CD8-positive, alpha-beta memory T cell (primary cell): Measurements from ENCODE around the gene GALNS. TPM values are rescaled to one million over a fixed set of nuclear protein-coding genes. Genes with fewer than 3 reads are reported as not detected.

Experiments used
- CTCF ChIA-PET: fragments of 350-600 bp; sonication (Branson Sonifier 250); formaldehyde crosslinking; loops from one replicate; lab custom pipeline; 2021; ENCODE audit warnings: antibody characterized with exemption; lab: Charles Lee
- POLR2A ChIA-PET: fragments of 350-600 bp; sonication (Branson Sonifier 250); formaldehyde crosslinking; loops from one replicate; lab custom pipeline; 2021; ENCODE audit warnings: antibody characterized with exemption; lab: Charles Lee
- DNase-seq, 5 donors: peaks; one replicate each; pipeline versions ENCODE4 v3.0.0 to v3.0.0-alpha.2; 2020 to 2022; ENCODE audit warnings: mixed read lengths in 1 of 5
- H3K27ac ChIP-seq: one replicate; pipeline ENCODE4 v1.7.0; 2013; ENCODE audit warnings: low read depth, mild to moderate bottlenecking, low read length, moderate library complexity
- H3K27me3 ChIP-seq: 2 replicates; pipeline ENCODE4 v1.7.0; 2013; ENCODE audit warnings: low read length, mild to moderate bottlenecking; ENCODE audit not compliant: insufficient read depth, poor library complexity, severe bottlenecking
- H3K36me3 ChIP-seq: 2 replicates; pipeline ENCODE4 v1.7.0; 2013; ENCODE audit warnings: mild to moderate bottlenecking, low read length, moderate library complexity; ENCODE audit not compliant: insufficient read depth
- H3K4me1 ChIP-seq: 2 replicates; pipeline ENCODE4 v1.7.0; 2013; ENCODE audit warnings: mild to moderate bottlenecking, low read length, moderate library complexity; ENCODE audit not compliant: insufficient read depth
- H3K4me3 ChIP-seq: 2 replicates; pipeline ENCODE4 v1.7.0; 2013; ENCODE audit warnings: mild to moderate bottlenecking, low read length
- H3K9me3 ChIP-seq: 2 replicates; pipeline ENCODE4 v1.7.0; 2013; ENCODE audit warnings: mild to moderate bottlenecking, low read length
- H3K27ac Mint-ChIP-seq, 8 donors: one replicate each; pipeline ENCODE4 v1.8.0; 2020 to 2021; ENCODE audit warnings: mixed read lengths in 8 of 8, mild to moderate bottlenecking in 6 of 8, inconsistent platforms in 3 of 8, moderate library complexity in 3 of 8
- H3K27me3 Mint-ChIP-seq, 2 donors: one replicate each; pipeline ENCODE4 v1.8.0; 2020 to 2021; ENCODE audit warnings: mixed read lengths in 2 of 2, mild to moderate bottlenecking in 1 of 2, moderate library complexity in 1 of 2
- H3K36me3 Mint-ChIP-seq, 3 donors: one replicate each; pipeline ENCODE4 v1.8.0; 2020 to 2021; ENCODE audit warnings: mixed read lengths in 3 of 3, inconsistent platforms in 1 of 3, mild to moderate bottlenecking in 1 of 3
- H3K4me1 Mint-ChIP-seq, 3 donors: one replicate each; pipeline ENCODE4 v1.8.0; 2020 to 2021; ENCODE audit warnings: mixed read lengths in 3 of 3, inconsistent platforms in 1 of 3, mild to moderate bottlenecking in 1 of 3
- H3K4me3 Mint-ChIP-seq, 7 donors: one replicate each; pipeline ENCODE4 v1.8.0; 2020 to 2021; ENCODE audit warnings: mixed read lengths in 7 of 7, mild to moderate bottlenecking in 6 of 7, moderate library complexity in 4 of 7, inconsistent platforms in 2 of 7
- H3K9me3 Mint-ChIP-seq, 5 donors: one replicate each; pipeline ENCODE4 v1.8.0; 2020 to 2022; ENCODE audit warnings: mixed read lengths in 5 of 5, mild to moderate bottlenecking in 3 of 5, moderate library complexity in 2 of 5, inconsistent platforms in 1 of 5
- polyA plus RNA-seq: library from polyadenylated mRNA; unstranded; fragments of 300-500 nt; fragmentation: Illumina TruSeq; gene quantifications from one replicate; pipeline ENCODE4 v1.2.3, GENCODE V29; 2021
- total RNA-seq, 2 experiments: library from RNA; stranded (reverse); gene quantifications; one replicate each; pipeline ENCODE4 v1.2.3, GENCODE V29; 2021

The GALNS gene
- total and polyA plus RNA-seq, 3 experiments from 2014 or later = 13.0 to 22.5 (median 19.2) TPM

GRCh38 chr16:88863426-88863825, 6.7 kb upstream of the GALNS start:
- peaks cover 23% of the 10 kb centered on the region for H3K36me3 ChIP-seq

GRCh38 chr16:88862968-88863367, 6.2 kb upstream of the GALNS start:
- H3K27ac Mint-ChIP-seq = no peak overlapping the region
- peaks cover 0 to 48% (median 1%) of the 10 kb centered on the region in 3 donors for H3K36me3 Mint-ChIP-seq

More at GRCh38 chr16:88863426-88863825, 6.7 kb upstream of the GALNS start:
- H3K4me1 ChIP-seq = peaks cover 9% of the 10 kb centered on the region
- no peak overlapping the region for H3K27ac ChIP-seq
- Mint-ChIP-seq H3K4me3 (no peak overlapping the region), H3K27ac (peak overlapping the region in 1 of 8 donors; percentile 50), H3K36me3 (peaks cover 0 to 45% (median 0%) of the 10 kb centered on the region in 3 donors), H3K9me3 (no peaks in the 10 kb centered on the region), H3K4me1 (peaks cover 3 to 10% (median 6%) of the 10 kb centered on the region in 3 donors), H3K27me3 (peaks cover 1 to 2% of the 10 kb centered on the region in 2 donors)
- H3K4me3 ChIP-seq = no peak overlapping the region
- H3K9me3 ChIP-seq = no peaks in the 10 kb centered on the region
- H3K27me3 ChIP-seq = no peaks in the 10 kb centered on the region
- DNase-seq = no peak
- ChIA-PET POLR2A (no interaction called here), CTCF (interaction anchor here (1.9 kb wide), 1 partner anchor 126 kb away, joined by 6 read pairs; no protein-coding TSS in a partner anchor)

GRCh38 chr16:88861359-88861758, 4.6 kb upstream of the GALNS start:
- CTCF ChIA-PET = no interaction called here
- peak overlapping the region in 1 of 7 donors; percentile 71 for H3K4me3 Mint-ChIP-seq

More at GRCh38 chr16:88862968-88863367, 6.2 kb upstream of the GALNS start:
- Histone ChIP-seq H3K4me1 (peaks cover 13% of the 10 kb centered on the region), H3K4me3 (no peak overlapping the region), H3K27me3 (no peaks in the 10 kb centered on the region), H3K9me3 (no peaks in the 10 kb centered on the region), H3K36me3 (peaks cover 23% of the 10 kb centered on the region), H3K27ac (no peak overlapping the region)
- Mint-ChIP-seq H3K27me3 (peaks cover 0 to 1% of the 10 kb centered on the region in 2 donors), H3K4me3 (no peak overlapping the region), H3K9me3 (no peaks in the 10 kb centered on the region), H3K4me1 (peaks cover 7 to 15% (median 11%) of the 10 kb centered on the region in 3 donors)
- no peak for DNase-seq
- POLR2A ChIA-PET = no interaction called here
- CTCF ChIA-PET = interaction anchor here (1.9 kb wide), 1 partner anchor 126 kb away, joined by 6 read pairs; no protein-coding TSS in a partner anchor

GRCh38 chr16:88859381-88860091, 2.8 kb upstream of the GALNS start:
- Histone ChIP-seq H3K27me3 (no peaks in the 10 kb centered on the region), H3K4me1 (peaks cover 32% of the 10 kb centered on the region), H3K4me3 (no peak overlapping the region), H3K27ac (no peak overlapping the region), H3K9me3 (no peaks in the 10 kb centered on the region), H3K36me3 (peaks cover 23% of the 10 kb centered on the region)
- ChIA-PET CTCF (interaction anchor here (0.9 to 2.8 kb wide), 3 partner anchors 47 to 122 kb away, joined by 3 to 14 read pairs (median 4); partner anchors contain the start of gene APRT), POLR2A (interaction anchor here (1.2 kb wide), 1 partner anchor 48 kb away, joined by 3 read pairs; the partner anchor contains the start of gene APRT)
- H3K36me3 Mint-ChIP-seq = peaks cover 0 to 59% (median 1%) of the 10 kb centered on the region in 3 donors
- H3K27ac Mint-ChIP-seq = peak overlapping the region in 1 of 8 donors; percentile 45
- H3K9me3 Mint-ChIP-seq = no peaks in the 10 kb centered on the region
- DNase-seq = no peak
- H3K27me3 Mint-ChIP-seq = peaks cover 0 to 2% of the 10 kb centered on the region in 2 donors
- no peak overlapping the region for H3K4me3 Mint-ChIP-seq
- H3K4me1 Mint-ChIP-seq = peaks cover 23 to 39% (median 32%) of the 10 kb centered on the region in 3 donors

More at GRCh38 chr16:88861359-88861758, 4.6 kb upstream of the GALNS start:
- Mint-ChIP-seq H3K36me3 (peaks cover 0 to 57% (median 1%) of the 10 kb centered on the region in 3 donors), H3K27ac (no peak overlapping the region), H3K27me3 (peaks cover 0 to 3% of the 10 kb centered on the region in 2 donors), H3K4me1 (peaks cover 12 to 23% (median 17%) of the 10 kb centered on the region in 3 donors), H3K9me3 (no peaks in the 10 kb centered on the region)
- Histone ChIP-seq H3K27ac (no peak overlapping the region), H3K36me3 (peaks cover 23% of the 10 kb centered on the region), H3K4me3 (no peak overlapping the region), H3K9me3 (no peaks in the 10 kb centered on the region), H3K27me3 (no peaks in the 10 kb centered on the region), H3K4me1 (peaks cover 17% of the 10 kb centered on the region)
- POLR2A ChIA-PET = no interaction called here
- no peak for DNase-seq

GRCh38 chr16:88857728-88858339, 1.1 kb upstream of the GALNS start:
- ChIA-PET CTCF (interaction anchor here (0.6 to 2.8 kb wide), 24 partner anchors 18 to 358 kb away, joined by 3 to 43 read pairs (median 5); partner anchors contain the start of gene APRT), POLR2A (interaction anchor here (0.6 to 1.9 kb wide), 9 partner anchors 45 to 360 kb away, joined by 3 to 9 read pairs (median 6); partner anchors contain the start of genes APRT, CDH15 and ZNF778)
- peaks cover 0 to 2% of the 10 kb centered on the region in 2 donors for H3K27me3 Mint-ChIP-seq
- peaks cover 0 to 56% (median 1%) of the 10 kb centered on the region in 3 donors for H3K36me3 Mint-ChIP-seq
- Histone ChIP-seq H3K36me3 (peaks cover 23% of the 10 kb centered on the region), H3K4me1 (peaks cover 33% of the 10 kb centered on the region), H3K9me3 (no peaks in the 10 kb centered on the region), H3K27ac (peak overlapping the region; percentile 89), H3K4me3 (peak overlapping the region; percentile 97), H3K27me3 (no peaks in the 10 kb centered on the region)
- H3K4me1 Mint-ChIP-seq = peaks cover 23 to 42% (median 34%) of the 10 kb centered on the region in 3 donors
- peak; percentile 51 to 81 (median 58) for DNase-seq
- H3K4me3 Mint-ChIP-seq = peak overlapping the region; percentile 93 to 100 (median 98)
- H3K27ac Mint-ChIP-seq = peak overlapping the region; percentile 81 to 100 (median 98)
- H3K9me3 Mint-ChIP-seq = no peaks in the 10 kb centered on the region

- Histone ChIP-seq H3K4me3 (peak overlapping the region; percentile 97), H3K4me1 (peaks cover 33% of the 10 kb centered on the region), H3K36me3 (peaks cover 23% of the 10 kb centered on the region), H3K27ac (peak overlapping the region; percentile 89), H3K27me3 (no peaks in the 10 kb centered on the region), H3K9me3 (no peaks in the 10 kb centered on the region)
- peak; percentile 10 to 57 (median 23) for DNase-seq
- ChIA-PET POLR2A (interaction anchor here (0.8 to 1.9 kb wide), 5 partner anchors 44 to 362 kb away, joined by 5 to 9 read pairs (median 6); partner anchors contain the start of genes APRT and ZNF778), CTCF (interaction anchor here (1.1 to 2.8 kb wide), 10 partner anchors 16 to 360 kb away, joined by 3 to 43 read pairs (median 7); partner anchors contain the start of gene APRT)
- Mint-ChIP-seq H3K9me3 (no peaks in the 10 kb centered on the region), H3K4me1 (peaks cover 25 to 49% (median 40%) of the 10 kb centered on the region in 3 donors), H3K36me3 (peaks cover 0 to 47% (median 1%) of the 10 kb centered on the region in 3 donors), H3K4me3 (peak overlapping the region; percentile 80 to 100 (median 97)), H3K27ac (peak overlapping the region in 7 of 8 donors; percentile 41 to 93 (median 76)), H3K27me3 (peaks cover 0 to 2% of the 10 kb centered on the region in 2 donors)
Measured at GRCh38 chr16:88856122-88856827, 472 bp downstream of the GALNS start.

- H3K36me3 ChIP-seq = peaks cover 22% of the 10 kb centered on the region
- H3K9me3 ChIP-seq = no peaks in the 10 kb centered on the region
- H3K36me3 Mint-ChIP-seq = peaks cover 0 to 45% (median 1%) of the 10 kb centered on the region in 3 donors
- H3K9me3 Mint-ChIP-seq = no peaks in the 10 kb centered on the region
- ChIA-PET POLR2A (no interaction called here), CTCF (interaction anchor here (1.3 kb wide), 2 partner anchors 46 to 118 kb away, joined by 3 to 4 read pairs; no protein-coding TSS in a partner anchor)
- no peak overlapping the region for H3K4me3 ChIP-seq
- H3K27me3 Mint-ChIP-seq = peaks cover 0 to 2% of the 10 kb centered on the region in 2 donors
- H3K4me3 Mint-ChIP-seq = peak overlapping the region; percentile 71 to 85 (median 79)
- peak overlapping the region in 6 of 8 donors; percentile 41 to 90 (median 76) for H3K27ac Mint-ChIP-seq
- peaks cover 33% of the 10 kb centered on the region for H3K4me1 ChIP-seq
- H3K27me3 ChIP-seq = no peaks in the 10 kb centered on the region
- peaks cover 25 to 49% (median 40%) of the 10 kb centered on the region in 3 donors for H3K4me1 Mint-ChIP-seq
- peak in 2 of 5 donors; percentile 8 to 52 for DNase-seq
- H3K27ac ChIP-seq = no peak overlapping the region
Measured at GRCh38 chr16:88855736-88856121, 1.0 kb downstream of the GALNS start.
